HCT116 (cell line): ENCODE results near the gene TAF11L9. TPM values are rescaled to one million over a fixed set of nuclear protein-coding genes. Genes with fewer than 3 reads are reported as not detected.
"Not testable (repeated sequence)": the region's sequence is repeated elsewhere in the genome, so short reads cannot be mapped to it uniquely, and the experiment has no call there.

ENCODE experiments used
- ATAC-seq: fragments of 200-7000 bp; cut with Tn5 transposase; 2 replicates; pipeline ENCODE4 v1.9.1; 2020; ENCODE audit warnings: mild to moderate bottlenecking, moderate library complexity
- BruUV-seq: library from RNA; stranded (reverse); fragments of 400-500 nt; replicated peaks from 2 replicates; lab custom pipeline; 2021; lab: Mats Ljungman, UMichigan
- CTCF ChIA-PET: fragments of 300-600 bp; sonication (Branson Sonifier 250); formaldehyde crosslinking; loops from one replicate; lab custom pipeline; 2021; ENCODE audit warnings: antibody characterized with exemption; lab: Charles Lee
- POLR2A ChIA-PET: fragments of 300-600, 350-600 bp; sonication (Branson Sonifier 250); formaldehyde crosslinking; loops from one replicate; lab custom pipeline; 2021; ENCODE audit warnings: antibody characterized with exemption; lab: Charles Lee
- RAD21 ChIA-PET, 2 experiments: fragments of 300-600 bp; sonication (Branson Sonifier 250); formaldehyde crosslinking; loops; one replicate each; lab custom pipeline; 2023; ENCODE audit warnings: low total read pairs in 2 of 2; ENCODE audit not compliant: uncharacterized antibody in 2 of 2, unreplicated experiment in 2 of 2, low non-redundant PET in 1 of 2; lab: Charles Lee
- DNase-seq: peaks from one replicate; pipeline ENCODE4 v3.0.0-alpha.2; 2010; ENCODE audit warnings: low read depth, low spot score
- H2AFZ ChIP-seq: fragments of 200-600 bp; shearing (Covaris generic), sonication (generic); 2 replicates; pipeline ENCODE4 v1.6.1; 2017; ENCODE audit warnings: low read depth, mixed run types, mixed read lengths, antibody characterized with exemption, low read length; ENCODE audit not compliant: poor library complexity, severe bottlenecking
- H3K27ac ChIP-seq: 2 replicates; pipeline ENCODE4 v1.5.1; 2012; ENCODE audit warnings: low read depth, low read length
- H3K27me3 ChIP-seq: fragments of 200-600 bp; sonication (generic); 2 replicates; pipeline ENCODE4 v1.6.1; 2016; ENCODE audit warnings: mixed run types, low read length, mixed read lengths; ENCODE audit not compliant: insufficient read depth
- H3K36me3 ChIP-seq, 2 experiments: fragments of 200-500 bp in 1 of 2; fragments of 200-600 bp in 1 of 2; sonication (Bioruptor generic) in 1 of 2; sonication (generic) in 1 of 2; 2 replicates each; pipeline versions ENCODE4 v1.5.1 to v1.6.1; 2014 to 2016; ENCODE audit warnings: low read length in 2 of 2, inconsistent platforms in 1 of 2, mixed read lengths in 1 of 2, mixed run types in 1 of 2; ENCODE audit not compliant: insufficient read depth in 2 of 2, control insufficient read depth in 1 of 2
- H3K4me1 ChIP-seq, 2 experiments: fragments of 200-600 bp in 1 of 2; sonication (generic) in 1 of 2; 2 replicates each; pipeline versions ENCODE4 v1.5.1 to v1.6.1; 2012 to 2017; ENCODE audit warnings: low read length in 2 of 2, inconsistent platforms in 1 of 2, mild to moderate bottlenecking in 1 of 2, mixed read lengths in 1 of 2, mixed run types in 1 of 2, moderate library complexity in 1 of 2; ENCODE audit not compliant: insufficient read depth in 2 of 2, control insufficient read depth in 1 of 2
- H3K4me2 ChIP-seq: fragments of 200-600 bp; sonication (generic); 2 replicates; pipeline ENCODE4 v1.6.1; 2017; ENCODE audit warnings: mixed run types, low read length, mixed read lengths
- H3K4me3 ChIP-seq, 2 experiments: fragments of 200-600 bp in 1 of 2; sonication (generic) in 1 of 2; replicated peaks in 1 of 2; 2 replicates each; pipeline ENCODE4 v1.5.1; 2011 to 2016; ENCODE audit warnings: low read length in 2 of 2, control low read depth in 1 of 2, low read depth in 1 of 2, mild to moderate bottlenecking in 1 of 2, mixed read lengths in 1 of 2, mixed run types in 1 of 2
- H3K79me2 ChIP-seq: fragments of 200-600 bp; sonication (generic); 2 replicates; pipeline ENCODE4 v1.6.1; 2017; ENCODE audit warnings: mild to moderate bottlenecking, mixed run types, low read length, moderate library complexity, mixed read lengths; ENCODE audit not compliant: insufficient read depth
- H3K9ac ChIP-seq: fragments of 200-600 bp; sonication (generic); 2 replicates; pipeline ENCODE4 v1.6.1; 2016; ENCODE audit warnings: low read length, mixed read lengths
- H3K9me2 ChIP-seq: fragments of 200-600 bp; sonication (generic), shearing (Covaris generic); 2 replicates; pipeline ENCODE4 v1.6.1; 2017; ENCODE audit warnings: mixed run types, mild to moderate bottlenecking, moderate library complexity; ENCODE audit not compliant: insufficient read depth
- H3K9me3 ChIP-seq, 2 experiments: fragments of 200-500 bp in 1 of 2; fragments of 200-600 bp in 1 of 2; sonication (Bioruptor generic) in 1 of 2; sonication (generic) in 1 of 2; 2 replicates each; pipeline ENCODE4 v1.6.1; 2014 to 2017; ENCODE audit warnings: low read length in 2 of 2, mixed read lengths in 2 of 2, inconsistent platforms in 1 of 2, low read depth in 1 of 2, mild to moderate bottlenecking in 1 of 2, mixed run types in 1 of 2, moderate library complexity in 1 of 2; ENCODE audit not compliant: control insufficient read depth in 1 of 2, insufficient read depth in 1 of 2
- H4K20me1 ChIP-seq: fragments of 200-600 bp; sonication (generic), shearing (Covaris generic); 2 replicates; pipeline ENCODE4 v1.6.1; 2017; ENCODE audit warnings: mixed run types, mild to moderate bottlenecking, moderate library complexity; ENCODE audit not compliant: insufficient read depth
- EZH2phosphoT487 ChIP-seq: fragments of 200-600 bp; IDR thresholded peaks from 2 replicates; pipeline ENCODE4 v1.6.1; 2018; ENCODE audit warnings: antibody characterized with exemption, borderline replicate concordance
- FOSL1 ChIP-seq: IDR thresholded peaks from 2 replicates; pipeline ENCODE4 v1.6.1; 2012; ENCODE audit warnings: low read depth
- POLR2AphosphoS5 ChIP-seq: IDR thresholded peaks from 2 replicates; pipeline ENCODE4 v1.6.1; 2011; ENCODE audit warnings: mild to moderate bottlenecking, low read depth, low read length, moderate library complexity
- SIN3A ChIP-seq: IDR thresholded peaks from 2 replicates; pipeline ENCODE4 v1.6.1; 2012; ENCODE audit warnings: low read depth
- SP1 ChIP-seq: IDR thresholded peaks from 2 replicates; pipeline ENCODE4 v1.6.1; 2012; ENCODE audit warnings: low read depth
- intact Hi-C: fragments of 100-400 bp; cut with micrococcal nuclease; formaldehyde crosslinking; loops from 2 replicates; pipeline ENCODE4 v1.10.0; 2022
- total RNA-seq: library from RNA; stranded (reverse); gene quantifications from one replicate; pipeline ENCODE4 v1.2.1, GENCODE V29; 2021; ENCODE audit not compliant: unreplicated experiment
- TF ChIP-seq, protein P1 (sequence below): IDR thresholded peaks from 2 replicates; pipeline ENCODE4 v1.6.1; 2012
- TF ChIP-seq, protein P2 (sequence below): IDR thresholded peaks from 2 replicates; pipeline ENCODE4 v1.6.1; 2011; ENCODE audit warnings: mild to moderate bottlenecking, low read length, moderate library complexity; ENCODE audit not compliant: insufficient replicate concordance; ENCODE audit errors: extremely low read depth

TAF11L9 gene
- total RNA-seq, 1 experiment from 2014 or later: not detected

DNA sequence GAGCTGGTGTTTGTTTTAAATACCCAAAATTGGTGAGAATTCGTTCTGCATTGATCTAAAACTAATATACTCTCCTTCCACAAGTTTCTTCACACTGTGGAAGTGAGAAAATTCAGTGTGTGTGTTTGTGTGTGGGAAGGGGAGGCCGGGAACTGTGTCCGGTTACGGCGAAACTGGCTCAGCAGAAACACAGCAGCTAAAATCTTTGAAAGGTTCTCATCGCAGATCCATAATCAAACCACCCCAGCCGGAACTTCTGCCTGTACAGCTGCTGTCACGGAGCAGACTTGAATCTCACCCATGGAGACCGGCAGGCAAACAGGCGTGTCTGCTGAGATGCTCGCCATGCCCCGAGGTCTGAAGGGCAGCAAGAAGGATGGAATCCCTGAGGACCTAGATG, 37.6 kb upstream of the TAF11L9 start, which contains the start of gene TAF11L13:
TSS of gene TAF11L13 (plus strand) at position 301 of the 400 bp plus-strand sequence.
- H3K4me3 ChIP-seq, intact Hi-C loops, H3K4me2 ChIP-seq, H3K9ac ChIP-seq, H3K4me1 ChIP-seq, CTCF ChIA-PET, H3K79me2 ChIP-seq, H4K20me1 ChIP-seq, RAD21 ChIA-PET, H3K27ac ChIP-seq, H3K9me2 ChIP-seq, H3K36me3 ChIP-seq, ATAC-seq, POLR2A ChIA-PET, H2AFZ ChIP-seq, H3K27me3 ChIP-seq, DNase-seq, BruUV-seq, H3K9me3 ChIP-seq: not testable (repeated sequence)

DNA sequence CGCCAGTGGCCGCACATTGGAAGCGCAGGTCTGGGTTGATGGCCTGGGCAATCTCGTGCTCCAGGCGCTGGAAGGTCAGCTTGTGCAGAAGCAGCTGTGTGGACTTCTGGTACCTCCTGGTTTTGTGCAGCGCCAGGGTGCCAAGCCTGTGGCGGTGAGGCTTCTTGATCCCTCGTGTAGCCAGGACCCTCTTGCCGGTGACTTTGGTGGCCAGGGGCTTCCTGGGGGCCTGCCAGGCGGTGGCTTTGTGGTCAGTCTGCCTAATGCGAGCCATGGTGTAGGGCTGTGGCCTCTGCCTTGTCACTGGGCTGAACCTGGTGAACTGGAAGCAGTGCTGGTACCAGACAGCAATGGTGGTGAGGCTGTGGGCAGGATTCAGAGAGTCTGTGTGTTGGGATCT, 31.5 kb upstream of the TAF11L9 start:
- no peak overlapping the region for H3K9ac ChIP-seq
- no peak overlapping the region for H3K4me2 ChIP-seq
- TF ChIP-seq FOSL1 (no peak), SP1 (no peak), SIN3A (no peak), POLR2AphosphoS5 (no peak), EZH2phosphoT487 (no peak)
- TF ChIP-seq, protein P1, sequence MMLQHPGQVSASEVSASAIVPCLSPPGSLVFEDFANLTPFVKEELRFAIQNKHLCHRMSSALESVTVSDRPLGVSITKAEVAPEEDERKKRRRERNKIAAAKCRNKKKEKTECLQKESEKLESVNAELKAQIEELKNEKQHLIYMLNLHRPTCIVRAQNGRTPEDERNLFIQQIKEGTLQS: no peak
- TF ChIP-seq, protein P2, sequence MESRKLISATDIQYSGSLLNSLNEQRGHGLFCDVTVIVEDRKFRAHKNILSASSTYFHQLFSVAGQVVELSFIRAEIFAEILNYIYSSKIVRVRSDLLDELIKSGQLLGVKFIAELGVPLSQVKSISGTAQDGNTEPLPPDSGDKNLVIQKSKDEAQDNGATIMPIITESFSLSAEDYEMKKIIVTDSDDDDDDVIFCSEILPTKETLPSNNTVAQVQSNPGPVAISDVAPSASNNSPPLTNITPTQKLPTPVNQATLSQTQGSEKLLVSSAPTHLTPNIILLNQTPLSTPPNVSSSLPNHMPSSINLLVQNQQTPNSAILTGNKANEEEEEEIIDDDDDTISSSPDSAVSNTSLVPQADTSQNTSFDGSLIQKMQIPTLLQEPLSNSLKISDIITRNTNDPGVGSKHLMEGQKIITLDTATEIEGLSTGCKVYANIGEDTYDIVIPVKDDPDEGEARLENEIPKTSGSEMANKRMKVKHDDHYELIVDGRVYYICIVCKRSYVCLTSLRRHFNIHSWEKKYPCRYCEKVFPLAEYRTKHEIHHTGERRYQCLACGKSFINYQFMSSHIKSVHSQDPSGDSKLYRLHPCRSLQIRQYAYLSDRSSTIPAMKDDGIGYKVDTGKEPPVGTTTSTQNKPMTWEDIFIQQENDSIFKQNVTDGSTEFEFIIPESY: no peak
- TF ChIP-seq, all 23 proteins: peak for 0
- H2AFZ ChIP-seq: no peak overlapping the region
- H3K27ac ChIP-seq: no peak overlapping the region
- no peaks in the 10 kb centered on the region for H3K36me3 ChIP-seq
- no peak for DNase-seq
- ATAC-seq: no peak
- intact Hi-C loops: no loop called here
- ChIA-PET RAD21 (no interaction called here), CTCF (no interaction called here), POLR2A (no interaction called here)
- H3K9me3 ChIP-seq: no peaks in the 10 kb centered on the region; a peak in 1 of 4 replicates
- BruUV-seq: no TSS peak
- no peaks in the 10 kb centered on the region for H3K4me1 ChIP-seq
- H3K4me3 ChIP-seq: no peak overlapping the region
- no peaks in the 10 kb centered on the region for H3K79me2 ChIP-seq
- H3K27me3 ChIP-seq: no peaks in the 10 kb centered on the region
- no peaks in the 10 kb centered on the region for H4K20me1 ChIP-seq
- no peaks in the 10 kb centered on the region for H3K9me2 ChIP-seq
